ENCODE data around the gene UBTD2. TPM values are rescaled to one million over a fixed set of nuclear protein-coding genes. Genes with fewer than 3 reads are reported as not detected.

The UBTD2 gene
- polyA plus RNA-seq, 1 donor from 2014 or later = 89.9 TPM

- H4K20me1 ChIP-seq (ENCODE audit: insufficient read depth) = no peaks in the 10 kb centered on the region
These were observed 115.3 kb downstream of the UBTD2 start for GRCh38 chr5:172168311-172168710.

GRCh38 chr5:172167895-172168294, 115.7 kb downstream of the UBTD2 start:
- Histone ChIP-seq H3K27ac (ENCODE audit: low read length) (no peak overlapping the region), H4K20me1 (ENCODE audit: insufficient read depth) (no peaks in the 10 kb centered on the region)

More at GRCh38 chr5:172168311-172168710, 115.3 kb downstream of the UBTD2 start:
- TF ChIP-seq EZH2 (IDR thresholded peaks at IDR 0.05; ENCODE audit: borderline replicate concordance, insufficient read depth, low read length, poor library complexity, severe bottlenecking) (no peak), TAF1 (IDR thresholded peaks at IDR 0.05; ENCODE audit: low read depth) (no peak), SMC3 (conservative IDR thresholded peaks at IDR 0.05; ENCODE audit: poor library complexity) (no peak), REST (IDR thresholded peaks at IDR 0.05; ENCODE audit: borderline replicate concordance) (no peak), CTCF (IDR thresholded peaks at IDR 0.05; ENCODE audit: poor library complexity, severe bottlenecking) (no peak), POLR2AphosphoS5 (IDR thresholded peaks at IDR 0.05) (no peak), MXI1 (conservative IDR thresholded peaks at IDR 0.05; ENCODE audit: poor library complexity, severe bottlenecking) (no peak), RAD21 (conservative IDR thresholded peaks at IDR 0.05) (no peak), EP300 (conservative IDR thresholded peaks at IDR 0.05; ENCODE audit: poor library complexity, severe bottlenecking) (no peak)
- H3K4me2 ChIP-seq (ENCODE audit: low read length) = no peak overlapping the region
- H3K36me3 ChIP-seq (ENCODE audit: insufficient read depth, low read length) = no peaks in the 10 kb centered on the region
- no peaks in the 10 kb centered on the region for H3F3A ChIP-seq (ENCODE audit: insufficient read depth, low read length, poor library complexity, severe bottlenecking)
- H3K79me2 ChIP-seq (replicated peaks; ENCODE audit: insufficient read depth, low read length) = no peaks in the 10 kb centered on the region
- H3K9me3 ChIP-seq (ENCODE audit: low read length) = no peaks in the 10 kb centered on the region
- H3K9me2 ChIP-seq (ENCODE audit: insufficient read depth, low read length) = no peaks in the 10 kb centered on the region
- H3K4me3 ChIP-seq (ENCODE audit: low read length) = no peak overlapping the region
- H3K27ac ChIP-seq (ENCODE audit: low read length) = no peak overlapping the region
- no peak overlapping the region for H2AFZ ChIP-seq (ENCODE audit: low read depth, low read length)
- H3K27me3 ChIP-seq (ENCODE audit: insufficient read depth, low read depth, low read length) = no peaks in the 10 kb centered on the region
- H3K9ac ChIP-seq (ENCODE audit: low read length) = no peak overlapping the region

More at GRCh38 chr5:172167895-172168294, 115.7 kb downstream of the UBTD2 start:
- Histone ChIP-seq H3K36me3 (ENCODE audit: insufficient read depth, low read length) (no peaks in the 10 kb centered on the region), H3K4me2 (ENCODE audit: low read length) (no peak overlapping the region), H3F3A (ENCODE audit: insufficient read depth, low read length, poor library complexity, severe bottlenecking) (no peaks in the 10 kb centered on the region), H3K9me3 (ENCODE audit: low read length) (no peaks in the 10 kb centered on the region), H3K27me3 (ENCODE audit: insufficient read depth, low read depth, low read length) (no peaks in the 10 kb centered on the region), H3K9ac (ENCODE audit: low read length) (no peak overlapping the region), H3K9me2 (ENCODE audit: insufficient read depth, low read length) (no peaks in the 10 kb centered on the region), H3K79me2 (replicated peaks; ENCODE audit: insufficient read depth, low read length) (no peaks in the 10 kb centered on the region), H2AFZ (ENCODE audit: low read depth, low read length) (no peak overlapping the region), H3K4me3 (ENCODE audit: low read length) (no peak overlapping the region)
- TF ChIP-seq EP300 (conservative IDR thresholded peaks at IDR 0.05; ENCODE audit: poor library complexity, severe bottlenecking) (no peak), POLR2AphosphoS5 (IDR thresholded peaks at IDR 0.05) (no peak), CTCF (IDR thresholded peaks at IDR 0.05; ENCODE audit: poor library complexity, severe bottlenecking) (no peak), RAD21 (conservative IDR thresholded peaks at IDR 0.05) (no peak), SMC3 (conservative IDR thresholded peaks at IDR 0.05; ENCODE audit: poor library complexity) (no peak), MXI1 (conservative IDR thresholded peaks at IDR 0.05; ENCODE audit: poor library complexity, severe bottlenecking) (no peak), TAF1 (IDR thresholded peaks at IDR 0.05; ENCODE audit: low read depth) (no peak)
